ENCODE data around the gene NPHS1.
"Not testable (repeated sequence)": the region's sequence is repeated elsewhere in the genome, so short reads cannot be mapped to it uniquely, and the experiment has no call there.

Gene NPHS1

GRCh38 chr19:35811317-35812219 is 40.7 kb downstream of the NPHS1 start:
- DNase-seq = no peak

- no peak for DNase-seq
These were observed 44.7 kb downstream of the NPHS1 start for GRCh38 chr19:35807633-35808032.

- DNase-seq = no peak
These were observed 45.7 kb downstream of the NPHS1 start for GRCh38 chr19:35806597-35806996.

GRCh38 chr19:35805526-35806102 is 46.7 kb downstream of the NPHS1 start:
- DNase-seq = no peak

- DNase-seq = no peak
These were observed 50.5 kb downstream of the NPHS1 start for GRCh38 chr19:35801828-35802227.

GRCh38 chr19:35797663-35798062 is 54.6 kb downstream of the NPHS1 start:
- DNase-seq = no peak

DNA sequence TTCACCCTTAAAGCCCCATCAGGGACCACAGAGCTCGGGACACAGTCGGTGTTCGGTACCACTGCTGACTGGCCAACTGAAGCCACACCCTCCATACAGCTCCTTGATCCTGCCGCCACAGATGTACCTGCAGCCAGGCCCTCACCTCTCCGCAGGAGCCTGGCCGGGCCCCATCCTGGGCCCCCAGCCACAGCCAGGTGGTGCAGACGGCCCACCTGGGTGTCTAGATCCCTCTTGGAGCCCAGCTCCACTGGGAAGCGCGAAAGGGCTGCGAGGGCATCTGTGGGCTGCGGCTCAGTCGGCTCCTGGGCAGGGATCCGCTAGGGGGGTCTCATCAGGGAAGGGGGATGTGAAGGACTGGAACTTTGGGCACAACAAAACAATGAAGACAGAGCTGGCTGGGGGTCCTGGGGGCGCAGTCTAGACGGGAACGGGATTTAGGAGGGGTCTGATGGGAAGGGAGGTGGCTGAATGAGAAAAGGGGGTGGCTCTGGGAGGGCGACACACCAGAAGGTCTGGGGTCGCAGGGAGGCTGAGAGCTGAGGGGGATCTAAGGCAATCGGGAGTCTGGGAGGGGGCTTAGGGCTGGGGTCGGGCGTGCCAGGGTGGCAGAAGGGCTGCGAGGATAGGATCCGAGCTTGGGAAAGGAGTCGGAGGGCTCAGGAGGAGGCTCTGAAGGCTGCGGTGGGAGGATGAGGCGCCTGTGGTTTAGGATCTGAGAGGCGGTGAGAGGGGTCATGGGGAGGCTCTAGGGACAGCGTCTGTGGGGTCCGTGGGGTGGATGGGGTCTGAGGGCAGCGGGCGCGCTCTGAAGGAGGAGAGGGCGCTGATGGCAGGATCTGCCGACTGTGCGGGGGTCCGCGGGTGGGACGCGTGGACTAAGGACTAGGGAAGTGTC is 55.4 kb downstream of the NPHS1 start:
- no peak for DNase-seq

GRCh38 chr19:35795564-35795963 is 56.7 kb downstream of the NPHS1 start:
- not testable (repeated sequence) for DNase-seq

DNA sequence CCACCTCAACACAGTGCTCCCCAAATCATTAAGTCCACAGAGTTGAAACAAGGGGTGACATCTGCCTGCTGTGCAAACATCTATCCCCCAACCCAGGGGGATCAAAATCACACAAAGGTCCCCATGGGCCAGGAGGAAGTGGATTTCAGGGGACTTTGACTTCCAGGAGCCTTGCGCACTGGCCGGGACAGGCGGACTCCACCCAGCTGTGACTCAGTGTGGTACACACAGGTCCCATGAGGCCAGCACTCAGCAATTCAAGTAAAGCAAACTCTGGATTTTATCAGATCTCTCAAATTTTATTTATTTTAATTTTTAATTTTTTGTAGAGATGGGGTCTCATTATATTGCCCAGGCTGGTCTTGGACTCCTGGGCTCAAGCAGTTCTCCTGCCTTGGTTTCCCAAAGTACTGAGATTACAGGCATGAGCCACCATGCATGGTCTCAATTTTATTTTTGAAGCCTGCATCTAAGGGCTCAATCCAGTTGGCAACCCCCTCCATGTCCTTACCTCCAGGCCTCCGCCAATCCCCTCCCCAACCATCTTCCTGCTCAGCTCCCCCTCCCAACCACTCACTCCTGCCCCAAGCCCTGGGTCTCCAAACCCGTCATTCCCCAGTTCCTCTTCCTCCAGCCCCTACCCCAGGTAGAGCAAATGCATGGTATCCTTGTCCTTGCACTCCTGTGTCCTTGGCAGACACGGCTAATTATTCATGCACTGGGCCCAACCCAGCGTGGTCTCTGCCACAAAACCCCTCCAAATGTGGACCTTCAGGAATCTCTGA is 58.7 kb downstream of the NPHS1 start:
- no peak for DNase-seq

GRCh38 chr19:35792888-35793287 is 59.4 kb downstream of the NPHS1 start:
- DNase-seq = no peak

- DNase-seq = no peak
These were observed 60.0 kb downstream of the NPHS1 start for GRCh38 chr19:35792312-35792711.

GRCh38 chr19:35791814-35792279 is 60.5 kb downstream of the NPHS1 start:
- DNase-seq = no peak

DNA sequence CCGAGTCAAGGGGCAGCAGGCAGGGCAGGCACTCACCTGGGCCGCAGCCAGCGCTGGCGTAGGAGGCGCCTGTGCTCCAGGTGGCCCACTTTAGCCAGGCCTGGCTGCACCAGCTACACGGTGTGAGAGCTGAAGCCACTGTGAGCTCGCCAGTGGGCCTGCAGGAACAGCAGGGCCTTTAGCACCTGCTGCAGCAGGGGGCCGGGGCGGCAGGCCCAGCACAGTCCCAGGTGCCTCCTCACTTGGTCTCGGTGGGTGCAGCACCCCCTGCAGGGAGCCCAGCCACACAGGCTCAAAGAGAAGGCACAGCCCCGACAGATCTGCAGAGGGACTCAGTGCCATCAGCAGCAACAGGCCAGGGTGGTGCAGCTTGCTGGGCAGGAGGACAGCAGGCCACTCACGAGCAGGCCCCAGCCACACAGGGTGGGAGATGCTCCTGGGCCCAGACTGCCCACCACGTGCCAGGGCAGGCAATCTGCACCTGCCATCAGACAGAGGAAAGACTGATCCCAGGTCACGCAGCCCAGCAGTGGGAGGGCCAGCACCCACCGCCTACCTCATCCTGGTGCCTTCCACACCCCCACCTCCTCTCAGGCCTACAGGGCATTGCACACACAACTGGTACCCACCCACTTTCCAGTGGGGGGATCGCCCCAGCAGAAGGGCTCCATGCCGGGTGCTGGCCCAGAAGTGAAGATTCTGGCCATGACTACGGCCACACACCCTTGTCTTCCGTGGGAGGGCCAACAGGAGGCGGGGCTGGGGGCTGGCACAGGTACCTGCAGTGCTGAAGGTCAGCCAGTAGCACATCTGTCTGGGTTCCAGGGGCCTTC is 61.1 kb downstream of the NPHS1 start:
- no peak for DNase-seq

DNA sequence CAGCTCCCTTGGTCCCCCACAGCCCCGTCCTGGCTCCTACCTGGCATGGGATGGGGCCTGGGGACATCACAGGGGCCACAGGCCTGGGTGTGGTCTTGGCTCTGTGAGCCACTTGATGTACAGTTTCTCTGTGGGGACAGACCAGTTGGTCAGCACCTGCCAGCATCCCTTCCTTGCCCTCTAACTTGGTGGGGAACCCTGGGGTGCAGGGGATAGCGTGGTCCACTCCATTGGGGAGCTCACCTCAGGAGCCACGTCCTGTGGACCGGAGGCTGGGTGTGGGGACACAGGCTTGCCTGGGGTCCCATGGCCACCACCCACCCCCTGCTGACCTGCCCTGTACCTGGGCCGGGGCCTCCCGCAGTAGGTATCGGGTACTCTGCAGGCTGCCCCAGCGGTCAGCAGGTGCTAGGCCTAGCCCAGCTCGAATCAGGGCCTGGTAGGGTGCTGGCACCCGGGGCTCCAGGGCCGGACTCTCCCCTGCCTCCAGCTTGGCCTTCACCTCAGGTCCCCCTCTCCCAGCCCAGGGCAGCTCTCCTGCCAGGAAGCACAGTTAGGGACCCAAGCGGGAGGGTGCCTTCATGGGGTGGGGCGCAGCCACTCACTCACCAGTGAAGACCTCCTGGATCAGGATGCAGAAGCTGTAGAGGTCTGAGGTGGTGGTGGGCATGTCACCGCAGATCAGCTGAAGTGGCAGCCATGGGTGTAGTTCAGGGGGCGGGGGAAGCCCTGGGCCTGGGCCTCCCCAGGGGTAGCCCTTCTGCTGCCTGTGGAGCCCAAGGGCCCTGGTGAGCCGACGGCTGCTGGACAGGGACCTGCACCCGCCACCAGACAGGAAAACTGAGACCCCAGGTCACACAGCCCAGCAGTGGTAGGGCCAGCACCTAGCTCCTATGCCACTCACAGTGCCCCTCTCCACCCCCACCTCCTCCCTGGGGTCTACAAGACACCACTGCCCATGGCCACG is 62.0 kb downstream of the NPHS1 start:
- no peak for DNase-seq

GRCh38 chr19:35789195-35789977 is 62.9 kb downstream of the NPHS1 start:
- no peak for DNase-seq

- no peak for DNase-seq
These were observed 63.9 kb downstream of the NPHS1 start for GRCh38 chr19:35788205-35788960.

DNA sequence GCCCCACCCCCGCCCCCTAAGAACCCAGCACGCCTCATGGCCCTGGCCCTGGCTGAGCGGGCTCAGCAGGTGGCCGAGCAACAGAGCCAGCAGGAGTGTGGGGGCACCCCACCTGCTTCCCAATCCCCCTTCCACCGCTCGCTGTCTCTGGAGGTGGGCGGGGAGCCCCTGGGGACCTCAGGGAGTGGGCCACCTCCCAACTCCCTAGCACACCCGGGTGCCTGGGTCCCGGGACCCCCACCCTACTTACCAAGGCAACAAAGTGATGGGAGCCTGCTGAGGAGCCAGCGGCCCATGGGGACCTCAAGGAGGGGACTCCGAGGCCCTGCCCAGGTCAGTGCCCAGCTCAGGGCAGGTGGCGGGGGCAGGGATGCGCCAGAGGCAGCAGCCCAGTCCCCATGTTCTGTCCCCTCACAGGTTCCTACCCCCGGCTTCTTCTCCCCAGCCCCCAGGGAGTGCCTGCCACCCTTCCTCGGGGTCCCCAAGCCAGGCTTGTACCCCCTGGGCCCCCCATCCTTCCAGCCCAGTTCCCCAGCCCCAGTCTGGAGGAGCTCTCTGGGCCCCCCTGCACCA is 65.0 kb downstream of the NPHS1 start:
- no peak for DNase-seq

Measured in NK-92 treated with Interleukin-12 subunit alpha and Interleukin-12 subunit beta, amount 100 ng/mL, for 24 hours (cell line).